Measurements from ENCODE around the gene ADO. TPM values are rescaled to one million over a fixed set of nuclear protein-coding genes. Genes with fewer than 3 reads are reported as not detected.

Gene ADO
- total RNA-seq, 1 experiment from 2014 or later, result 48.5 TPM

DNA sequence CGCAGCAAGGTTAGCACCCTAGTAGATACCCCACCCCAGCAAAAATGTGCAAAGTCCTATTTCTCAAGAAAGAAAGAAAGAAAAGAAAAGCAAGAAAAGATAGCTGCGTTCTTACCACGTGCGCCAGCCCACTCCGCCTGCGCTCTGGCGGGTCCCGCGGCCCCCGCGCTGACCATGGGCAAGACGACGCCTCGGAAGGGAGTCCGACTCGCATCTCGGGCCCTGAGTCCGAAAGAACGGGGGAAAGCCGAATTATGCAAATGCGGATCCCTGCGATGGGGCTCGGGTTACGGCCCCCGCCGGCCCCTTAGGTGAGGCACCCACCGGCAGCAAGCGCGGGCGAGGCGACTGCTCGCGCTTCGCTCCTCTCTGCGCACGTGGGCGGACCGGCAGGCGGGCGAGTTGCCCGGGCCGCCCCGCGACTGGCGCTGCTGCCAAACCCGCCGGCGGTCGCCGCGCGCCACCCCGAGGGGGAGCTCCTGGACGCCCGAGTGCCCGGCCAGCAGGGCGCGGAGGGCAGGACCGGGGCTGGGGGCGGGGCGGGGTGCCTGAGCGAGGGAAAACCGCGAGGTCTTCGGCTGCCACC is 14.0 kb downstream of the ADO start:
- H3K27me3 ChIP-seq (ENCODE audit: control insufficient read depth, insufficient read depth, low read length), result peaks cover 60% of the 10 kb centered on the region
- H3K36me3 ChIP-seq (replicated peaks; ENCODE audit: control insufficient read depth, insufficient read depth, low read length), result no peaks in the 10 kb centered on the region
- peak; percentile 87 for DNase-seq
- peak overlapping the region; percentile 26 for H3K4me3 ChIP-seq (ENCODE audit: insufficient read depth, low read depth, low read length)

DNA sequence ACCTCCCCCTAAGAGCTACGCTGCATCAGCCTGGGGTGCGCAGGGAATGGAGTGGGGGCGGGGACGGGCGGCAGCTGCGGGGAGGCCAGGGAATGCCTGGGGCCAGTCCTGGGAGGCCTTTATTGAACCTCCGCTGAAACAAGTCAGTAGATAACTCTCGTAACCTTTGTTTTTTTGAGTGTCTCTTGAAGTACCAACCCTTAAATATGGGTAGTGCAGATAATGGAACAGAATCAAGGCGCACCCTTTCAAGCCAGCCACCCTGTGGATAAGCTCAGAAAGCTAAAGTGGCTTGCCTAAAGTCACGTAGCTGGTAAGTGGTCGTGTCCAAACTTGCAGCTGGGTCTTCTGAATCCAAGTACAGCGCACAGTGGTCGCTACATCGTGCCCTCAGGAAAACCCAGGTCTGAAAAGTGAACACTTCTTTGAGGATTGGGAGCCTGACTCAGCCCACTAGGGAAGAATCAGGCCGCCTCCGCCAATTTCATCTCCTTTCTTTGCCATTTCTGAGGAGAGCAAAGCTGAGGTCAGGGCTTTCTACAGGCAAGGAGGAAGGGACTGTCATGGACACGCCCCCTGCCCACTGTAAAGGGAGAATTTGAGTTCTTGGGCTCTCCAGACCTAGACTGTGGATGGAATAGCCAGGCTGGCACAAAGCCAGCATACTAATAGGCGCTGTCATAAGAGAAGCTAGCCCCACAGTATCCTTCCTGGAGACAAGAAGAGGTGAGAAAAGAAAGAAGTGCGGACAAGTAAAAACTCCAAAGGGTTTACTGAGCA is 14.8 kb downstream of the ADO start:
- Histone ChIP-seq H3K36me3 (replicated peaks; ENCODE audit: control insufficient read depth, insufficient read depth, low read length) (no peaks in the 10 kb centered on the region), H3K27me3 (ENCODE audit: control insufficient read depth, insufficient read depth, low read length) (peaks cover 53% of the 10 kb centered on the region), H3K4me3 (ENCODE audit: insufficient read depth, low read depth, low read length) (peak overlapping the region; percentile 17; the same call in 1 of the 2 replicates)
- no peak for DNase-seq

DNA sequence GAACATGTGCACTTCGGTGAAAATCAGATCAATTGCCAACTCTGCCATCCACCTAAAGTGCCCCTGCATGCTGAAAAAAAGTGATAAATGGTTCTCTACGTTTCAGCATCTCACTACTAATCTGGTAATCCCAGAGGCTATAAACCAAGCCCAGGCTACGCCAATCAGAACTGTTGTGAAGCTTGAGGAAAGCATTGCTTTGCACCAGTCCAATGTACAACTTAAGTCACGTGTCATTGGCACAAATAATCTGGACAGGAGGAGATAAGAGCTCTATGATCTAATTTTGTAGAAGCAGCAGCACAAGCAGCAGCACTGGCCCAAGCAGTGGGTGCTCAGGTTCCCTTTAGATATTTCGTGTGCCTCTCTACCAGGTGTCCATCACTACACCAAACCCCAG is 16.1 kb downstream of the ADO start:
- no peaks in the 10 kb centered on the region for H3K36me3 ChIP-seq (replicated peaks; ENCODE audit: control insufficient read depth, insufficient read depth, low read length)
- H3K4me3 ChIP-seq (ENCODE audit: insufficient read depth, low read depth, low read length), result no peak overlapping the region
- DNase-seq, result no peak
- H3K27me3 ChIP-seq (ENCODE audit: control insufficient read depth, insufficient read depth, low read length), result peaks cover 40% of the 10 kb centered on the region

DNA sequence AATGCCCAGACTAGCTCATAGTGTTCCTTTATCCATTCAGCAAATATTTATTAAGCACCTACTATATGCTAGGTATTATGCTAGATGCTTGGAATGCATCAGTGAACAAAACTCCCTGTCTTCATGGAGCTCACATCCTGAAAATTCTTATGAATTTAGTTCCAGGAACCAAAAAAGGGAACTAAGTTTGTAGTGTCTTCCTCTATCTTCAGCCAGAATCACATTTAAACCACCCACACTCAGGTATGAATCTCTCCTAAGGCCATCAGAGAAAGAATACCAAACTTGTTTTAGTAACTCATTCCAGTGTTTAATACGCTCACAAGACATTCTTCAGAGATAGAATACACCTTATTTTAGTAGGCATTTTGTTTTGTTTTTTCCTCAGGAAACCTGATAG is 21.8 kb downstream of the ADO start:
- Histone ChIP-seq H3K27me3 (ENCODE audit: control insufficient read depth, insufficient read depth, low read length) (no peaks in the 10 kb centered on the region), H3K36me3 (replicated peaks; ENCODE audit: control insufficient read depth, insufficient read depth, low read length) (no peaks in the 10 kb centered on the region), H3K4me3 (ENCODE audit: insufficient read depth, low read depth, low read length) (no peak overlapping the region)
- DNase-seq, result no peak

DNA sequence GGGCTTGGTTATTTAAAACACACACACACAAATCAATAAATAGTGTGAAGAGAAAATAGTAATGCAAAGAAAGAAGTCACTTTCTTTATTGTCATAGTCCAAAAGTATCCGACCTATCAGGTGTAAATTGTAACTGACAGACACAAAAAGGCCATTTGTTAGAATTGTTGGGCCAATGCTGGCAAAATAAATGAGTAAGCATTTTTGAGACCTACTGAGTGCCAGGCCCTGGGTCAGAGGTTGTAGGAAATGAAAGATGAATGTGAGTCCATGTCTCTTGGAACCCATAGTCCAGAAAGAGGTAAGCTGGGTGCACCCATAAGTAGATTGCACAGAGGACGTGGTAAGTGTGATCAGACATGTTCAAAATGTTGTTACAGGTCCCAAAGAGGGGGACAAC is 25.1 kb downstream of the ADO start:
- Histone ChIP-seq H3K4me3 (ENCODE audit: insufficient read depth, low read depth, low read length) (no peak overlapping the region), H3K27me3 (ENCODE audit: control insufficient read depth, insufficient read depth, low read length) (no peaks in the 10 kb centered on the region), H3K36me3 (replicated peaks; ENCODE audit: control insufficient read depth, insufficient read depth, low read length) (no peaks in the 10 kb centered on the region)
- no peak for DNase-seq

DNA sequence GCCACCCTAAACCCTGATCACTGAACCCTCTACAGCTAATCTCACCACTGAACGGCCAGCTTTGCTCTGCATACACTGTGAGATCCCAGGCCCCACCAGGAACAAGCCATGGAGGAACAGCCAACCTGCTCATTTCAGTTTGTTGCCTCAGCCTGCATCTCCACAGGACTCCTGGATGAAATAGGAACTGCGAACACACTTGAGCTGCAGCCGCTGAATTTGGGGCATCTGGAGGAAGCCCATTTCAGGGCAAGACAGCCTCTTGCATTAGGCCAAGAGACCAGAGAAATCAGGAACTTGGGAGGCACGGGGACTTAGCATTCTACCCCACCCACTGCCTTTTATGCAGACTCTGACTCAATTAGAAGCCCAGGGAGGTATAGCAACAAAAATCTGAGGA is 26.2 kb downstream of the ADO start:
- Histone ChIP-seq H3K4me3 (ENCODE audit: insufficient read depth, low read depth, low read length) (no peak overlapping the region), H3K36me3 (replicated peaks; ENCODE audit: control insufficient read depth, insufficient read depth, low read length) (no peaks in the 10 kb centered on the region), H3K27me3 (ENCODE audit: control insufficient read depth, insufficient read depth, low read length) (no peaks in the 10 kb centered on the region)
- no peak for DNase-seq

DNA sequence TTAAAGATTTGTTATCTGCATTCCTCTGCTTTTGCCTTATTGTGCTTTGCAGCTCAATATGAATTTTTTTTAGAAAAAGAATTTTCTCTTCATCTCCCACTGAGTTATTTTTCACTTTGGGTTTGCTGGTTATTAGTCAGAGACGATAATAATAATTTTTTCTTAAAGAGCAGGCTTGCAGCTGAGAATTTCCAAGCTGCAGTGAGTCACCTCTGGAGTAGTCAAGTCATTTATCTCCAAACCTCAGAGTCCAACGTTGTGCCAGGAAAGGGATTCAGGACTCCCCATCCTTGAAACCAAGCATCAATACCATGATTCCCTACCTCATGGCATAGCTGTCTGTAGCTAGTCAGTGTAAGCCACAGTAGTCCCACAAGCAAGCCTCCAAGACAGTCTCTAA is 26.8 kb downstream of the ADO start:
- no peaks in the 10 kb centered on the region for H3K27me3 ChIP-seq (ENCODE audit: control insufficient read depth, insufficient read depth, low read length)
- no peak for DNase-seq
- H3K4me3 ChIP-seq (ENCODE audit: insufficient read depth, low read depth, low read length), result no peak overlapping the region
- no peaks in the 10 kb centered on the region for H3K36me3 ChIP-seq (replicated peaks; ENCODE audit: control insufficient read depth, insufficient read depth, low read length)

DNA sequence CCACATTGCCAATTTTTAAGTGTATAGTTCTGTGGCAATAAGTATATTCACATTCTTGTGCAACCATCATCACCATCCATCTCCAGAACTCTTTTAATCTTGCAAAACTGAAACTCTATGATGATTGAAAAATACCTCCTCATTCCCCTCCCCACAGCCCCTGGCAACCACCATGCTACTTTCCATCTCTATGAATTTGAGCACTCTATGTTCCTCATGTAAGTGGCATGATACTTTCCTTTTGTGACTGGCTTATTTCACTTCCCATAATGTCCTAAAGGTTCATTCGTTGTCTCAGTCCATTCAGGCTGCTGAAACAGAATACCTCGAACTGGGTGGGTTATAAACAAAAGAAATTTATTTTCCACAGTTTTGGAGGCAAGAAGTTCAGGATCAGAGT is 35.1 kb downstream of the ADO start:
- H3K27me3 ChIP-seq (ENCODE audit: control insufficient read depth, insufficient read depth, low read length), result no peaks in the 10 kb centered on the region
- H3K36me3 ChIP-seq (replicated peaks; ENCODE audit: control insufficient read depth, insufficient read depth, low read length), result no peaks in the 10 kb centered on the region
- no peak for DNase-seq
- no peak overlapping the region for H3K4me3 ChIP-seq (ENCODE audit: insufficient read depth, low read depth, low read length)

DNA sequence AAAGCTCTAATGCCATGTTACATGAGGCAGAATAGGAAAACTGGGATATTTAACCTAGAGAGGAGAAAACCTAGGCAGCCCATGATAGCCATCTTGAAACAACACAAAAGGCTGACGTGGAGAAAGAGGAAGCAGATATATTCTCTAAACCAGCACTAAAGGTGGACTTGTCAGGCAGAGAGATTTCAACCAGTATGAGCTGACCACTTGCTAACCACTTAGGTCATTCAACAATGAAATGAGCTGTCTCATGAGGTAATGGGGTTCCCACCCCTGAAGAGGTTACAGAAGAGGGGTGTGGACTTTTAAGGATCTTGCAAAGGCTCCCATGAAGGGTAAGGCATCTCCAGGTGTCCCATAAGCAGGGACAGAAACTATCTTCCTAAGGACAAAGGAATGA is 38.5 kb downstream of the ADO start:
- Histone ChIP-seq H3K4me3 (ENCODE audit: insufficient read depth, low read depth, low read length) (no peak overlapping the region), H3K36me3 (replicated peaks; ENCODE audit: control insufficient read depth, insufficient read depth, low read length) (no peaks in the 10 kb centered on the region), H3K27me3 (ENCODE audit: control insufficient read depth, insufficient read depth, low read length) (no peaks in the 10 kb centered on the region)
- no peak for DNase-seq

DNA sequence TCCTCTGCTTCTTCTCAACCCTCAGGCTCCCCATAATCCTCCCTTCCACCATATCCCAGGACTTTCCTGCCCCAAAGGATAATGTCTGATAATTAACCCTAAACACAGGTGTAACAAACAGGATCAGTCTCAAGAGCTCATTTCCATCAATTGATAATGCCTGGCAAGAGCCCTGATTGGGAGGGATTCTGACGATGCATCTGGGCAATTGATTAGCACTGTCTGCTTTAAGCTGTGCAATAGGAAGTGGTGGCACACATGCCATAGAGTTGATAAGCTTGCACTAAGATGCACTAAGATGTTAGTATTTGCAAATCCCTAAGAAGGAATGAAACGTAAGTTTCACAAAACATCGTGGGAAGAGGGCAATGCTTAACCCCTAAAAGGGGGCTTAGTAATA is 39.1 kb downstream of the ADO start:
- H3K36me3 ChIP-seq (replicated peaks; ENCODE audit: control insufficient read depth, insufficient read depth, low read length), result no peaks in the 10 kb centered on the region
- DNase-seq, result no peak

DNA sequence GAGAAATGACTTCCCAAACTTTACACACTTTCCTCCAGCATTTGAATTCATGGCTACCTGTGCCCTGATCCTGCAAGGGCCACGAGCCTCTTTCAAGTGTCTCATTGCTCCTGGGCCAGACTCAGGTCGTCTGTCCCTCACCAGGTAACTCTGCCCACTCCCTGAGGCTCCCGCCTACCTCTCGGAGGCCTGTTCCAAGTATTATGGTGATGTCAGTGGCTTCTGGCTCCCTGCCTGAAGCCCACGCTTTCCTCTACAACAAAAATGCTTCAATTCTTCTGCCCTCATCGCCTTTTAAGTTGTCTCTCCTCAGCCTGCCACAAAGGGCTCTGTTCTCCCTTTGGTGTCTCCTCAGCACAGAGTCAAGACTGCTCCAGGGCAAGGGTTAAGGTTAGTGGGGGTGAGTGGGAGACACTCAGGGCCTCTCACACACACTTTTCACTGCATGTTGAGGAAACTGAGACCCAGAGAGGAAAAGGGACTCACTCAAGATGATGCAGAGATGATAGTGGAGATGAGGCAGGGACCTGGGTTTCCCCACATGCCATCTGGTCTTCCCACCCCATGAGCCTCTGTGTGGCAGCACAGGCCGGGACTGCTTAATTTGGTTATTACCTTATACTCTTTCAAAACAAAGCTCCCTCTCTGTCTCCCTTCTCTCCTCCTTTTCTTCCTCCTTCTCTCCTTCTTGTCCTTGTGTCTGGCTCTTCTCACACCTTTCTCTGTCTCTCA is 39.9 kb downstream of the ADO start:
- H3K4me3 ChIP-seq (ENCODE audit: insufficient read depth, low read depth, low read length), result no peak overlapping the region
- no peaks in the 10 kb centered on the region for H3K36me3 ChIP-seq (replicated peaks; ENCODE audit: control insufficient read depth, insufficient read depth, low read length)
- H3K27me3 ChIP-seq (ENCODE audit: control insufficient read depth, insufficient read depth, low read length), result no peaks in the 10 kb centered on the region
- no peak for DNase-seq

More for the DNA sequence above, 39.1 kb downstream of the ADO start:
- Histone ChIP-seq H3K4me3 (ENCODE audit: insufficient read depth, low read depth, low read length) (no peak overlapping the region), H3K27me3 (ENCODE audit: control insufficient read depth, insufficient read depth, low read length) (no peaks in the 10 kb centered on the region)

DNA sequence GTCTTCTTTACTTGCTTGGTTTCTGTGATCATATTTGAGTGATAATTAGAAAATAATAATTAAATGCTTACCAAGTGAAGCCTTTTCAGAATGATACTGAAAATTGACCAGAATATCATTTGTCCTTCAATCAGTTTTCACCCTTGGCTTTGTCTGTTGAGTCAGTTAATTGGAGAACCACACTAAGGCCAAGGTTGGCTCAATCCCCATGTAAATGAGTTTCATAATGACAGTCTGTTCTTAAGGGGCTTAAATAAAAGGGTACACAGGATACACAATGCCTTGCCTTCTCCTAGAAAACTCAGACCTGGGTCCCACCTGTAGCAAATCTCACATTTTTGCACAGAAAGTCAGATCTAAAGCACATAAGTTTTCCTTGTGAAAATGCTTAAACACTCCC is 42.9 kb downstream of the ADO start:
- no peak overlapping the region for H3K4me3 ChIP-seq (ENCODE audit: insufficient read depth, low read depth, low read length)
- no peaks in the 10 kb centered on the region for H3K27me3 ChIP-seq (ENCODE audit: control insufficient read depth, insufficient read depth, low read length)
- H3K36me3 ChIP-seq (replicated peaks; ENCODE audit: control insufficient read depth, insufficient read depth, low read length), result no peaks in the 10 kb centered on the region
- no peak for DNase-seq

DNA sequence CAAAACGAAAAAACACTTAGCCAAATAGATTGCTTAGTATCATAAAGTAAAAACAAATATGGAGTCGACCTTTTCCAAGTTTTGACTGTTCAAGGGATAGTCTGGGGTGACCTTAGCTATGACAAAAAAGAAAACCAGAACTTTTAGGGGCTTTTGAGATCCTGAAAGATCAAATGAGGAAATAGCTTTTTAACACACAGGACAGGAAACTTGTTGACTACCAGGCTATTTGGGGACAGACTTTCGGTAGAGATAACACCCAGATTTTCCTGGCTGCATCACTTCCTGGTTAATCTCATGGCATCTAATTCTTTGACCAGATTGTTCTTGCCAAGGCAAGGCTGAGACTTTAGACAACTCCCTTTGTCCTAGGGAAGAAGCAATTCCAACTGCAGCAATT is 46.1 kb downstream of the ADO start:
- Histone ChIP-seq H3K36me3 (replicated peaks; ENCODE audit: control insufficient read depth, insufficient read depth, low read length) (no peaks in the 10 kb centered on the region), H3K27me3 (ENCODE audit: control insufficient read depth, insufficient read depth, low read length) (no peaks in the 10 kb centered on the region), H3K4me3 (ENCODE audit: insufficient read depth, low read depth, low read length) (no peak overlapping the region)
- no peak for DNase-seq

DNA sequence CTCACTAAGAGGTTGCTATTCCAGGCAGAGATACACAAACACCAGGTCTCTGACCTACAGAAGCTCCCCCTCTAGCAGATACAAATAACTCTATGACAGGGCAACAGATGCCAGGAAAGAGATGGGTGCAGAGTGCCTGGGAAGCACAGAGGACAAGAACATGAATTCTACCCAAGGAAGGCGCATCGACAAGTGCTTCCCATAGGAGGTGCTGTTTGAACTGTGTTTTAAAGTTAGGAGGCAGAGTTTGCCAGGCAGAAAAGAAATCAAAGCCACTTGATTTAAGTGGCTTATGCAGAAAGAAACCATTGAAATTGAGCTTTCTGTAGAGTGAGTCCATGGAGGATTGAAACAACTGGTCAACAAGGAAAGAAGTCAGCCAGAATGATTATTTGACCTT is 46.9 kb downstream of the ADO start:
- no peaks in the 10 kb centered on the region for H3K27me3 ChIP-seq (ENCODE audit: control insufficient read depth, insufficient read depth, low read length)
- H3K36me3 ChIP-seq (replicated peaks; ENCODE audit: control insufficient read depth, insufficient read depth, low read length), result no peaks in the 10 kb centered on the region

More for the DNA sequence above, 46.9 kb downstream of the ADO start:
- H3K4me3 ChIP-seq (ENCODE audit: insufficient read depth, low read depth, low read length), result no peak overlapping the region
- DNase-seq, result peak; percentile 40

All from H7 (cell line).